NK-92 treated with Interleukin-12 subunit alpha and Interleukin-12 subunit beta, amount 100 ng/mL, for 24 hours (cell line): ENCODE measurements around the gene TFF3.

ENCODE experiments used
- DNase-seq: peaks from one replicate; lab custom pipeline; 2025; lab: John Stamatoyannopoulos, UW

TFF3 gene, protein sequence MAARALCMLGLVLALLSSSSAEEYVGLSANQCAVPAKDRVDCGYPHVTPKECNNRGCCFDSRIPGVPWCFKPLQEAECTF

DNA sequence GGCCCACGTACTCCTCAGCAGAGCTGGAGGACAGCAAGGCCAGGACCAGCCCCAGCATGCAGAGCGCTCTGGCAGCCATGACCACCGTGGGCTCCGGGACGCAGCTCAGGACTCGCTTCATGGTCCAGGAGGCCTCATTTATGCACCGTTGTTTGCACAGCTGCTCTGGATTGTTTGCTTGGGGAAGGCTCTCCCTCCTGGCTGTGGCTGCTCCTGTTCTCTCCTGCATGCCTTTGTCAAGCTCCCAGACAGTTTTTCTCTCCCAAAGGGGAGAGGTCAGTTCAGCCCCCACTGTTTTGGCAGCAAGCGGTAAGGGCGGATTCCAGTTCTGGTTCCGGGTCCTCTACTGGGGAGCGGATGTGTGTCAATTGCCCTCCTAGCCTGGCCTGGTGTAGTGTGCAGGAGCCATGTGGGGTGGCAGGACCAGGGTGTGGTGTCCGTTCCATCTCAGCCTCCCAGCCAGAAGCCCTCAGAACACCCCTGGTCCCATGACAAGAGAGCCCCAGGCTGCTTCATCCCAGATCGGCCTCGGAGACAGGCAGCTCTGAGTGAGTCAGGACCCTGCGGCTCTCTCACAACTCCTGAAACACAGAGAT, at the start of gene TFF3:
TFF3 (minus strand) TSS at position 114 of the 596 bp plus-strand sequence; CDS start at position 79, 35 bp downstream.
- DNase-seq, result no peak

DNA sequence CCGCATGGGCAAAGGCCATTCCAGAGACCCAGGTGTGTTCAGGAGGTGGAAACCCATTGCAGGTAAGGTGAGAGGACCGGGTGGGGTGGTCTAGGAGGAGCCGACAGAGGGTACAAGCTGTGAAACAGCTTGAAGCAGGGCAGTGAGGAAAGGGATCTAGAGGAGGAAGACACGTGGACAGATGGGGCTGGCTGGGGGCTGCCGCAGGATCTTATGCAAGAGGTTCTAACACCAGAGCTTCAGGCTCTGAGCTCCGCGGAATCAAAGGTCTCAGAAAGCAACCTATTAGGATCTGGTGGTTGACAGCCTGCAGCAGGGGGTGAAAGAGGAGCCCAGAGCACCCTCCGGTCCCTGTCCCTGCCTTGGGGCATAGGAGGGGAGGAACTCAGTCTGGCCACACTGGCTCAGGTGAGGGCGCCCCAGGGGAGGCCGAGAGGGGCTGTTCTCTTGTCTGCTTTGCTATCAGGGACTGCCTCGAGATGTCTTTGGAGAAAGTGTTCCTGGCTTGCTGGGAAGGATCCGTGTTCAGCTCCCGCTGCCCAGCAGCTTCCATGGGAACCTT, 49.2 kb upstream of the TFF3 start:
- DNase-seq, result no peak

DNA sequence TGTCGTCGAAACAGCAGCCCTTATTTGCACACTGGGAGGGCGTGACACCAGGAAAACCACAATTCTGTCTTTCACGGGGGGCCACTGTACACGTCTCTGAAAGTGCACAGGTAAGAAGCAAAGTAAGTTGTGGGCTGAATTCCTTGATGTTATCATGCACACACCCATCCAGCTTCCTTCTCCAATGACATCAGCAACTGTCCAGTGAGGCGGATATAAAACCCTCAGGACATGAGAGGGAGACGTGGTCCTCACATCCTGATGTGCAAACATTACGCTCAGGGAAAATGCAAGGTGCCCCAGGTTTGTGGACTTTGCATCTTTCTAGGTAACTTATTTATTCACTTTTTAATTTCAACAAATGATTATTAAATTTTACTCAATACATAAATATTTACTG, 48.1 kb upstream of the TFF3 start:
- no peak for DNase-seq

DNA sequence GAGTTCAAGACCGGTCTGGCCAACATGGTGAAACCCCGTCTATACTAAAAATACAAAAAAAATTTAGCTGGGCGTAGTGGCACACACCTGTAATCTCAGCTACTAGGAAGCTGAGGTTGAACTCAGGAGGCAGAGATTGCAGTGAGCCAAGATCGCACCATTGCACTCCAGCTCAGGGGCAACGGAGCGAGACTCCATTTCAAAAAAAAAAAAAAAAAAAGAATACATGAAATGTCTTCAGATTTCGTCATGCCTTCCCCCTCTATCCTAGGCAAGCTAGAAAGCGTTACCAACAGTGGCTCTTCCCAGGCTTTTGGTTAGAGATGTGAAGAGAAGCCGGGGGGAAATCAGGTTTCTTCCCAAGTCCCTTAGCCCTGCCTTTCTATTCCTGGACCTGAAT, 47.5 kb upstream of the TFF3 start:
- DNase-seq, result no peak

DNA sequence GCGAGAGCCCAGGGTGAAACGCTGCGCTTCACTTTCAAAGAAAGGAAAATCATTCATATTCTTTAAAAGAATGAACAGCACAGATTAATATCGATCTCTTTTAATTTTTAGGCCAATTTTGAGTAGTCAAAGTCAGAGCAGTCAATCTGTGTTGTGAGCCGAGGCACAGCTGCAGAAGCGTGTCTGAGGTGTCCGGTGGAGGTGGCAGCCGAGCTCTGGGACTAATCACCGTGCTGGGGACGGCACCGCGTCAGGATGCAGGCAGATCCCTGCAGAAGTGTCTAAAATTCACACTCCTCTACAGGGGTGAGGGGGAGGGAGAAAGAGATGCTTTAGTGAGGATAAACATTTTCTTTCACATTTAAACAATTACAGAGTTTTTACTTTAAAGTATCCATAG, 47.0 kb upstream of the TFF3 start:
- DNase-seq, result no peak

DNA sequence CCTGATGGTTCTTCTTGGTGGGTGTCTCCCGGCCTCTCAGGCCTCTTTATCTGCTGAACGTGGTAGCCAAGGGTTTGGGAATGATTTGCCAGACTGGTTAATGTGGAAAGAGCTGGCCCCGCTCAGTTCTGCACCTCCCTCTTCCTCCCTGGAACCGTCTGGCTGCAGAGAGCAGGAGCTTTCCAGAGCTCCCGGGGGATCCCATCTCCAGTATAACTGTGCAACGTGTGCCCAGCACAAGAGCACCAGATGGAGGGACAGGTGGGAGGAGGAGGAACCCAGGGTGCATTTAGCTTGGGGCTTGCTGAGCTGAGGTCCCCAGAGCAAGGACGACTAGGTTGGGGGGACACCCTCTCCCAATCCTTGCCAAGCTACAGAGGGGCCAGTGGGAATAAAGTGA, 46.1 kb upstream of the TFF3 start:
- DNase-seq, result no peak

DNA sequence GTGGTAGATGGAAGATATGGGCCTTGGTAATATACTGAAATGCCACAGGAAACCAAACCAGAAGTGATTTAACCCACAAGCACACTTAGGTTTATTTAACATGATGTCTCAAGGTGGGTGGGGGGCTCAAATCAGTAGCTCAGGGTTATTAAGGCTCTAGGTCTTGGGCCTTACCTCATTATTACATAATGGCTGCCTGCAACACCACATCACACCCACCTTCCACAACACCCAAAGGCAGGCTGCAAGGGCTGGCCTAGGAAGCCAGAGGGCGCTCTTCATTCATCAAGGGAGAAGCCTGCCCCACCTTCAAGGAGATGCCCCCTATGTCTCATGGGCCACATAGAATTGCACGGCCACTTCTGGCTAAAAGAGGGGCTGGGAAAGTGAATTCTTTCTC, 45.1 kb upstream of the TFF3 start:
- DNase-seq, result peak; percentile 25

DNA sequence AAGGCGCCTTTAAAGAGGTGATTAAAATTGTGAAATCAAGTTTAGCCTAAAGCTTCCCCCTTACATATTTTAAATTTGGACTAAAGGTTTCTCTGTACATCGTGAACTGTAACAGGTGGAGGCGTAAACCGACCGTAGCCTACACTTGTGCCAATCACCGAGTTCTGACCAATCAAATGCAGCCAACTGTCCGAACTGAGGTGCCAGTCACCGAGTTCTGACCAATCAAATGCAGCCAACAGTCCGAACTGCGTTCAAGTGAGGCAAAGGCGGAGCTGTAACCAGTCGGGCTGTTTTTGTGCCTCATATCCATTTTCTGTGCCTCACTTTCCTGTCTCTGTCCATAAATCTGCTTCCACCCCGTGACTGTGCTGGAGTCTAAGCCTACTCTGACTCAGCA, 43.7 kb upstream of the TFF3 start:
- DNase-seq, result no peak

DNA sequence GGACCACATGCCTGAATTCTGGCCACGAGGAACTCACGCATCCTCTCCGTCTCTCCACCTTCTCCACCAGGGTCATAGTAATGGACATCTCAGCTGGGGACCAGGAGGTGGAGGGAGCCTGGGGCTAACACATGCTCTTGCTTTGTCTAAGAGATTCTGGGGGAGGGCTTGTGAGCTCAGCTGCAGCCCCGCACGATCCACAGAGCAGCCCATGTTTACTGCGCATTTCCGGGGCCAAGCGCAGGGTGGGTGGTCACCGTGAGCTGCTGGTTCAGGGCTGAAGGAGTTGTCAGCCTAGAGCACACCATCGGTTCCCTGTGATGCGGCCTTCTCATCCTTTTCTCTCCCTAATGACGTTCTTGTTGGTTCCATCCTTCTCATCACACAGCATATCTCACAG, 43.1 kb upstream of the TFF3 start:
- DNase-seq, result no peak

DNA sequence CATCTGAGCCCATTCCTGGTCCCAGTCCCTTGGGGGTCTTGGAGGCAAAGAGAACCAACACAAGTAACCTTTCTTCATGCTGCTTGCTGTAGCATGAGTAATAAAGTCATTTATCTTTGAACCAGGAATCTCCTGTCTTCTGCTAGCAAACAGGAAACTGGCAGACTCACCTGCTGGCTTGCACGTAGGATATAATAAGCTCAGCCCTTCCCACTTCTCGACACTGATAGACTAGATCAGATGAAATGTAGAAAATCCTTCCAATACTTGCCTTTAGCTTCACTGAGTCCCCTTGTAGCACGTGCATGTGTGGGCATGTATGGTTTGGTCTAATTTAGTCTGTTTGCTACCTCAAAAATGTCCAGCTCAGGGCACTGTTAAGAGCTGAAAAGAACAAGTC, 42.1 kb upstream of the TFF3 start:
- no peak for DNase-seq

DNA sequence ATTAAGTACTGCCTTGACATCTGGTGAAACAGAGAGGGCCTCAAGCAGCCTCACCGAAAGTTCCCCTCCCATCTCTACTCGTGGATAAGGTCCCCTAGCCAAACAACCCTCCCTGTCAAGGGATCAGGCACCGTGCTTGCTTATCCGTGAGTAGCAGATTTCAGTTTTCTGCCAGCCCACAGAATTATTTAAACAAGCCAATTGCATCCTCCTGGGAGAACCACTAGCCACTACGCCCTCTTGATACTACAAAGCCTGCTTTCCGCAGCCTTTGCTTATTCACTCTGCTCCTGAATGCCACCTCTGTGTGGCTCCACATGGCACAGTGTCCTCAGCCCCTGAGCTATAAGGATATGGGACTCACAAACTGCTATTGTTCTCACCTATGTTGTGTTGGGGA, 41.4 kb upstream of the TFF3 start:
- no peak for DNase-seq

DNA sequence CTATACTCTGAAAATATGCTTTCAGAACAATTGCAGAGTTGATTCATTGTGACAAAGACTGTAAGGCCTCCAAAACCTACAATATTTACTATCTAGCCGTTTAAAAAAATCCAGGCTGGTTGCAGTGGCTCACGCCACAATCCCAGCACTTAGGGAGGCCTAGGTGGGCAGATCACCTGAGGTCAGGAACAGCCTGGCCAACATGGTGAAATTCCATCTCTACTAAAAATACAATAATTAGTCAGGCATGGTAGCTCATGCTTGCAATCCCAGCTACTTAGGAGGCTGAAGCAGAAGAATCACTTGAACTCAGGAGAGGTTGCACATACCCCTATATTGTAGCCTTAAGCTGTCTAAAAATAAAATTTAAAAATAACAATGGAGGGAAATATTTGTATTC, 40.8 kb upstream of the TFF3 start:
- DNase-seq, result no peak

DNA sequence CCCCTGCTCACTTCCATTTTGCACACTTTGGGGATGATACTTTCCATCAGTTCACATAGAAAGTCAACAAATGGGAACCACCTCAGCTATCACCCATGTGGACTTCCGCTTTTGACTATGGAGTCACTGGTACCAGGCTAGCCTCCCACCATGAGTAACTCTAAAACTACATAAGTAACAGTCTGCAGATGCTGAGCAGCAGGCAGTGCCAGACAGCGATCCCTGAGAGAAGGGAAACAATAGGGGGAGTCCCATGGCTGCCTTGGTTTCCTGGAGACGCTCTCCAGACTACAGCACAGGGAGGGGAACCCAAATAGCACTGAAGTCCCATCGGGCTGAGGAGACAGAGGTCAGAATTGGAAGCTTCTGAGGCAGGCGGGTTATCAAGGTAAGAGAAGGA, 38.4 kb upstream of the TFF3 start:
- DNase-seq, result no peak

DNA sequence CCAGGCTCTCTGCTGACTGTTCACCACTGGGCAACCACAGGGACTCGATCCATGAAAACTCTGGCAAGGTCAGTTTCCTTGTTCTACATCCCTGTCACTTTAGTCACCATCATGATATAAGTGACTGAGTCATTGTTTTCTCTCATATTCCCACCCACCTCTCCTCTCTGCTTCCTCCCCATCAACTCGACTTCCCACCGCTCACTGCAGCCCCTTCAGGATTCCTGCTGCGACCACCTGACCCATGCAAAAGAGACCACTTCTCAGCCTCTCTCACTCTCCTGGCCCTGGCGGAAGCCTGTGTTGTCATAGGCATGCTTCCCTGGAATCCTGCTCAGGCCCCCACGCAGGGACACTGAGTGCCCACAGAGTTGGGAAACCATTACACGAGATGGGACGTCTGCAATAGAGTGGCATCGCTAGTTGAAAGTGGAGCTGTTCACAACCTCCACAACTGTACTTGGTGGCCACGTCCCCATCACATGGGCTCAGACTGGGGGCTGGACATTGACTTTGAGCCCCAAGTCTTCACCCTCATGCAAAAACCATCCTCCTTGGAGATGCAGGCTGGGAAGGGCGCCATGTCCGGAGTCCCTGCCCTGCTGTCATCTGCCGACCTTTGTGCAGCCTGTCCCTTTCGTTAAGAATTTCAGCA, 37.4 kb upstream of the TFF3 start:
- no peak for DNase-seq

DNA sequence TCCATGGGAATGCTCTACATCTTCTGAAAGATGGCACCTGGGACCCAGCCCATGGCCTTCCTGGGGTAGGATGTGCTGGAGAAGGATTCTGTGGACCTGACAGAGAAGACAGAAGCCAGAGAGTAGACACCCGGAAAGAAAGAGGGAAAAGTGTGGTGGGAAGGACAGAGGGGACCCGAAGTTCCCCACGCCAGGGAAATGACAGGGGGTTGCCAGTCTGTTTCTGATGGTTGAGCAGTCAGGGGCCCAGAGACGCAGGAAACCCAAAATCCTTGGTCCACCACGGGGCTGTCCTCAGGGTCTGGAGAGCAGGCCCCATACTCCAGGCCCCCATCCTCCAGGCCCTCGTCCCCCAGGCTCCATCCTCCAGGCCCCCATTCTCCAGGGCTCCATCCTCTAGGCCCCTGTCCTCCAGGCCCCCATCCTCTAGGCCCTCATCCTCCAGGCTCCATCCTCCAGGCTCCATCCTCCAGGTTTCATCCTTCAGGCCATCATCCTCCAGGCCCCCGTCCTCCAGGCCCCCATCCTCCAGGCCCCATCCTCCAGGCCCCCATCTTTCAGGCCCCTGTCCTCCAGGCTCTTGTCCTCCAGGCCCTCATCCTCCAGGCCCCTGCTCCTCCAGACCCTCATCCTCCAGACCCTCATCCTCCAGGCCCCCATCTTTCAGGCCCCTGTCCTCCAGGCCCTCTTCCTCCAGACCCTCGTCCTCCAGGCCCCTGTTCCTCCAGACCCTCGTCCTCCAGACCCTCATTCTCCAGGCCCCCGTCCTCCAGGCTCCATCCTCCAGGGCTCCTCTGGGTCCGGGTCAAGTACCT, 36.6 kb upstream of the TFF3 start:
- DNase-seq, result no peak

DNA sequence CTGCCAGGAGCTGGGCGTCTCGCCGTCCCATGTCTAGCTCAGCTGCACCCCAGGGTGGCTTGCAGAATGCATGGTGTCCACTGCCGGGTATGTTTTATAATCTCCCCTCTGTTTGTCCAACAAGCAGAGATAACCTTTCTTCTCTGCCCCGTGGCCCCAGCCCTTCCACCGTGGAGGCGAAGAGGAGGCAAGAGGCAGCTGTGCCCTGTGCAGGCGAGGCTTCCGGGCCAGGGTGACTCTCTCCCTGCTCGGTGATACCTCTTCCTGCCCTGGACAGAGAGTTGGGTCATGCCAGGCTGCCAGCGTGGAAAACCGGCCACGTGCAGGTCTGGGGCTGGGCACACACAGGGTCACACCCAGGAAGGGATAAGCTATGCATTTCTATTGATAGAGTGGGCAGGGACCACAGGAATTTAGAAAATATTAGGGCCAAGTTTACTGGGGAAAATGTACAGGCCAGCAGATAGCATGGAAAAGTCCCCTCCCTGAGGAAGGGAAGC, 35.8 kb upstream of the TFF3 start, which contains the start of gene TFF2:
TFF2 (minus strand) TSS at position 68 of the 500 bp plus-strand sequence; CDS start at position 31, 37 bp downstream.
- no peak for DNase-seq

DNA sequence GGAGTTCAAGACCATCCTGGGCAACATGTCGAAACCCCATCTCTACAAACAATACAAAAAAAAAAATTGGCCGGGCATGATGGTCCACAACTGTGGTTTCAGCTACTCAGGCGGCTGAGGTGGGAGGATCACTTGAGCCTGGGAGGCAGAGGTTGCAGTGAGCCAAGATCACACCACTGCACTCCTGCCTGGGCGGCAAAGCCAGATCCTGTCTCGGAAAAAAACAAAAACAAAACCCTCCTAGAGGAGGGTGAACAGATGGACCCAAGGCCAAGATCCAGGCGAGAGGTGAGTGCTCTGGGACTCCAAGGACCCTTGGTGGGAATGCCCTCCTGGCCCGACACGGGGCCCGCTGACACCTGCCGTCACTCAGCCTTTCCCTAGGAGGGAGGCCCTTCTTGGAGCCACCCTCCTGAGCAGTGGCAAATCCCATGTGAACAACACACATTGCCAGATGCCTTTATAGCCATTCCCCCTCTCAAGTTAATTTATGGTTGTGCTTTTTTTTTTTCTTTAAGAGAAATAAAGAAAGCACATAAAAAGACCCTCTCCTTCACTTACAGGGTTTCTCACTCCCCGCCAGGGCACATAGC, 35.2 kb upstream of the TFF3 start:
- no peak for DNase-seq

DNA sequence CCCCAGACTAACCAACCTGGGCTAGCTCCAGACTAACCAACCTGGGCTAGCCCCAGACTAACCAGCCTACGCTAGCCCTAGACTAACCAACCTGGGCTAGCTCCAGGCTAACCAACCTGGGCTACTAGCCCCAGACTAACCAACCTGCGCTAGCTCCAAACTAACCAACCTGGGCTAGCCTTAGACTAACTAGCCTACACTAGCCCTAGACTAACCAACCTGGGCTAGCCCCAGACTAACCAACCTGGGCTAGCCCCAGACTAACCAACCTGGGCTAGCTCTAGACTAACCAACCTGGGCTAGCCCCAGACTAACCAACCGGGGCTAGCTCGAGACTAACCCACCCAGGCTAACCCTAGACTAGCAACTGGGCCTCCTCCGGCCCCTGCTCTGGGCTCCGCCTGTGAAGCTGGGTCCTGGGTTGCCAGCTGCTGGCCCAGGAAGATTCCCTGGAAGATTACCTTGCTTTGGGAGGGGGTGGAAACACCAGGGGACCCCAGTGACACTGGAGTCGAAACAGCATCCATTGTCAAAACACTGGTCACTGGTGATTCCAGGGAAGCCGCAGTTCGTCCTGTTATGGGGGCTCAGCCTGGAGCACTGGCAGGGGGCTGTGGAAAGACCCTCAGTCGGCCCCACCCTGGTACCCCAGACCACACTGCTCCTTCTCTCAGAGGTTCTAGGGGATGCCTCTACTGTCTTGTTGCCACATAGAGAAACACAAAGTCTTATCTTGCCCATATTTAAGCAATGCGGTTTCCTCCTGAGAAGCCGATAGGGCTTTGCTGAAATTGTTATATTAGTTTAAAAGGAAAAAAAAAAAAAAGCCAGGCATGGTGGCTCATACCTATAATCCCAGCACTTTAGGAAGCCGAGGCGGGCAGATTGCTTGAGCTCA, 34.5 kb upstream of the TFF3 start:
- DNase-seq, result no peak

DNA sequence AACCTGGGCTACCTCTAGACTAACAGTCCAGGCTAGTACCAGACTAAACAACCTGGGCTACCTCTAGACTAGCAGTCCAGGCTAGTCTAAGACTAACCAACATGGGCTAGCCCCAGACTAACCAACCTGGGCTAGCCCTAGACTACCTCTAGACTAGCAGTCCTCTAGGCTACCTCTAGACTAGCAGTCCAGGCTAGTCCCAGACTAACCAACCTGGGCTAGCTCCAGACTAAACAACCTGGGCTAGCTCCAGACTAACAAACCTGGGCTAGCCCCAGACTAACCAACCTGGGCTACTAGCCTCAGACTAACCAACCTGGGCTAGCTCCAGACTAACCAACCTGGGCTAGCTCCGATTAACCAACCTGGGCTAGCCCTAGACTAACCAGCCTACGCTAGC, 33.6 kb upstream of the TFF3 start:
- no peak for DNase-seq

DNA sequence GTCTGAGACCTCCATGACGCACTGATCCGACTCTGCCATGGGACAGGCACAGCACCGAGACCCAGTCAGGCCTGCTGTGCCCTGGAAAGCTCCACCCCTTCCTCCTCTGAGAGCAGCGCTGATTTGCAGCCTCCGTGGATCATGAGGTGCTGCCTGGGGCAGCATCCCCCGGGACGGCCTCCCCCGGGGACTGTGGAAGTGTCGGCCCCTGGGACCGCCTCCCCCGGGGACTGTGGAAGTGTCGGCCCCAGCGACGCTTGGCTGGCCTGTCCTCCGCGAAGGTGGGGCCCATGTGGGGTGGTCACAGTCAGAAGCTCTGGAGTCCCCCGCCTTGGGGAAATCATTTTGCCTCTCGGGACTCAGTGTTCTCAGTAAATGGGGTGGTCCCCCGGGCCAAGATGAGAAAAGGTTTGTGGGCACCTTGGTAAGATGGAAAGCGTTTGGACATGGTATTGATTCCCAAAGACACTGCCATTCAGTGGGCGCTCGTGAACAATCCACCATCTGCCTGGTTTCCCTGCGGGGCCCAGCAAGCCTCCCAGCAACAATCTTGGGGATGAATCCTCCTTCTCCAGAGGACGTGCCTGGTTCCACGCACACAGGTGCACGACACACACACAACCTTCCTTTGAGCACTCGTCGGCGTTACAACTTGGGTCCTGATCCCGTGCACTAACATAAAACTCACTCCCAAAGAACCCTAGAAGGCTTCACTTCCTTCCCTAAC, 32.6 kb upstream of the TFF3 start:
- no peak for DNase-seq
